Measurements from ENCODE around the gene RAB27A.

DNA sequence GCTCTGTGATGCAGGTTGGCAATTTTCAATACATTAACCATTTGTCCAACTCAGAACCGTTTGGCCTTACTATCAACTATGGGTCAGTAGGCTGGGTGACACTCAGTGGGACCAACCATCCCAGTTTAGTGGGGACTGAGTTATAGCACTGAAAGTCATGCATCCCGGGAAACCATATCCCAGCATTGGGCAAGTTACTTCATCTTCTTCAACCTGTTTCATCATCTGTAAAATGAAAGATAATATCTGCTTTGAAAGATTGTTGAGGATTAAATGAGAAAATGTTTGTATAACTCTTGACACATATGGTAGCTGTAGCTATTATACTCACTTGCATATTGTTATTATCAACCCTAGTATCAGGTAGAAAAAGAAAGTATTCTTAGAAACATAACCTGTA lies 11.9 kb downstream of the RAB27A start:
- TF ChIP-seq, protein P1, sequence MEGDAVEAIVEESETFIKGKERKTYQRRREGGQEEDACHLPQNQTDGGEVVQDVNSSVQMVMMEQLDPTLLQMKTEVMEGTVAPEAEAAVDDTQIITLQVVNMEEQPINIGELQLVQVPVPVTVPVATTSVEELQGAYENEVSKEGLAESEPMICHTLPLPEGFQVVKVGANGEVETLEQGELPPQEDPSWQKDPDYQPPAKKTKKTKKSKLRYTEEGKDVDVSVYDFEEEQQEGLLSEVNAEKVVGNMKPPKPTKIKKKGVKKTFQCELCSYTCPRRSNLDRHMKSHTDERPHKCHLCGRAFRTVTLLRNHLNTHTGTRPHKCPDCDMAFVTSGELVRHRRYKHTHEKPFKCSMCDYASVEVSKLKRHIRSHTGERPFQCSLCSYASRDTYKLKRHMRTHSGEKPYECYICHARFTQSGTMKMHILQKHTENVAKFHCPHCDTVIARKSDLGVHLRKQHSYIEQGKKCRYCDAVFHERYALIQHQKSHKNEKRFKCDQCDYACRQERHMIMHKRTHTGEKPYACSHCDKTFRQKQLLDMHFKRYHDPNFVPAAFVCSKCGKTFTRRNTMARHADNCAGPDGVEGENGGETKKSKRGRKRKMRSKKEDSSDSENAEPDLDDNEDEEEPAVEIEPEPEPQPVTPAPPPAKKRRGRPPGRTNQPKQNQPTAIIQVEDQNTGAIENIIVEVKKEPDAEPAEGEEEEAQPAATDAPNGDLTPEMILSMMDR (IDR thresholded peaks at IDR 0.05), result no peak
- TF ChIP-seq POLR2A (IDR thresholded peaks at IDR 0.05), result no peak

Measured in tibial nerve (tissue), 3 donors.